Inflammatory macrophage treated with lipopolysaccharide for 1 hour (primary cell): Measurements from ENCODE around the gene MUC5AC.
"Not testable (repeated sequence)": the region's sequence is repeated elsewhere in the genome, so short reads cannot be mapped to it uniquely, and the experiment has no call there.

ENCODE experiments used
- DNase-seq, 2 donors: peaks; one replicate each; pipeline ENCODE4 v3.0.0-alpha.2; 2020 to 2022

The MUC5AC gene

DNA sequence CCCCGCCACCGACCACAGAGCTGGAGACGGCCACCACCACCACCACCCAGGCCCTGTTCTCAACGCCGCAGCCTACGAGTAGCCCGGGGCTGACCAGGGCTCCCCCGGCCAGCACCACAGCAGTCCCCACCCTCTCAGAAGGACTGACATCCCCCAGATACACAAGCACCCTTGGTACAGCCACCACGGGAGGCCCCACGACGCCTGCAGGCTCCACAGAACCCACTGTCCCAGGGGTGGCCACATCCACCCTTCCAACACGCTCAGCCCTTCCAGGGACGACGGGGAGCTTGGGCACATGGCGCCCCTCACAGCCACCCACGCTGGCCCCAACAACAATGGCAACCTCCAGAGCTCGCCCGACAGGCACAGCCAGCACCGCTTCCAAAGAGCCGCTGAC, 84.0 kb downstream of the MUC5AC start:
- no peak for DNase-seq

DNA sequence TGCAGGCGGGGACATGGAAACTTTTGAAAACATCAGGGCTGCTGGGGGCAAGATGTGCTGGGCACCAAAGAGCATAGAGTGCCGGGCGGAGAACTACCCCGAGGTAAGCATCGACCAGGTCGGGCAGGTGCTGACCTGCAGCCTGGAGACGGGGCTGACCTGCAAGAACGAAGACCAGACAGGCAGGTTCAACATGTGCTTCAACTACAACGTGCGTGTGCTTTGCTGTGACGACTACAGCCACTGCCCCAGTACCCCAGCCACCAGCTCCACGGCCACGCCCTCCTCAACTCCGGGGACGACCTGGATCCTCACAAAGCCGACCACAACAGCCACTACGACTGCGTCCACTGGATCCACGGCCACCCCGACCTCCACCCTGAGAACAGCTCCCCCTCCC, 84.5 kb downstream of the MUC5AC start:
- DNase-seq, result no peak

DNA sequence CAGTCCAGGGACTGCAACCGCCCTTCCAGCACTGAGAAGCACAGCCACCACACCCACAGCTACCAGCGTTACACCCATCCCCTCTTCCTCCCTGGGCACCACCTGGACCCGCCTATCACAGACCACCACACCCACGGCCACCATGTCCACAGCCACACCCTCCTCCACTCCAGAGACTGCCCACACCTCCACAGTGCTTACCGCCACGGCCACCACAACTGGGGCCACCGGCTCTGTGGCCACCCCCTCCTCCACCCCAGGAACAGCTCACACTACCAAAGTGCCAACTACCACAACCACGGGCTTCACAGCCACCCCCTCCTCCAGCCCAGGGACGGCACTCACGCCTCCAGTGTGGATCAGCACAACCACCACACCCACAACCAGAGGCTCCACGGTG, 85.0 kb downstream of the MUC5AC start:
- DNase-seq, result not testable (repeated sequence)

DNA sequence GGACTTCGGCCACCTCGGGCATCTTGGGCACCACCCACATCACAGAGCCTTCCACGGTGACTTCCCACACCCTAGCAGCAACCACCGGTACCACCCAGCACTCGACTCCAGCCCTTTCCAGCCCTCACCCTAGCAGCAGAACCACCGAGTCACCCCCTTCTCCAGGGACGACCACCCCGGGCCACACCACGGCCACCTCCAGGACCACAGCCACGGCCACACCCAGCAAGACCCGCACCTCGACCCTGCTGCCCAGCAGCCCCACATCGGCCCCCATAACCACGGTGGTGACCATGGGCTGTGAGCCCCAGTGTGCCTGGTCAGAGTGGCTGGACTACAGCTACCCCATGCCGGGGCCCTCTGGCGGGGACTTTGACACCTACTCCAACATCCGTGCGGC, 85.8 kb downstream of the MUC5AC start:
- not testable (repeated sequence) for DNase-seq

DNA sequence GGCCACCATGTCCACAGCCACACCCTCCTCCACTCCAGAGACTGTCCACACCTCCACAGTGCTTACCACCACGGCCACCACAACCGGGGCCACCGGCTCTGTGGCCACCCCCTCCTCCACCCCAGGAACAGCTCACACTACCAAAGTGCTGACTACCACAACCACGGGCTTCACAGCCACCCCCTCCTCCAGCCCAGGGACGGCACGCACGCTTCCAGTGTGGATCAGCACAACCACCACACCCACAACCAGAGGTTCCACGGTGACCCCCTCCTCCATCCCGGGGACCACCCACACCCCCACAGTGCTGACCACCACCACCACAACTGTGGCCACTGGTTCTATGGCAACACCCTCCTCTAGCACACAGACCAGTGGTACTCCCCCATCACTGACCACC, 86.8 kb downstream of the MUC5AC start:
- not testable (repeated sequence) for DNase-seq

DNA sequence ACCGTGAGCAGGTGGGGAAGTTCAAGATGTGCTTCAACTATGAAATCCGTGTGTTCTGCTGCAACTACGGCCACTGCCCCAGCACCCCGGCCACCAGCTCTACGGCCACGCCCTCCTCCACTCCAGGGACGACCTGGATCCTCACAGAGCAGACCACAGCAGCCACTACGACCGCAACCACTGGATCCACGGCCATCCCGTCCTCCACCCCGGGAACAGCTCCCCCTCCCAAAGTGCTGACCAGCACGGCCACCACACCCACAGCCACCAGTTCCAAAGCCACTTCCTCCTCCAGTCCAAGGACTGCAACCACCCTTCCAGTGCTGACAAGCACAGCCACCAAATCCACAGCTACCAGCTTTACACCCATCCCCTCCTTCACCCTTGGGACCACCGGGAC, 88.0 kb downstream of the MUC5AC start:
- not testable (repeated sequence) for DNase-seq

DNA sequence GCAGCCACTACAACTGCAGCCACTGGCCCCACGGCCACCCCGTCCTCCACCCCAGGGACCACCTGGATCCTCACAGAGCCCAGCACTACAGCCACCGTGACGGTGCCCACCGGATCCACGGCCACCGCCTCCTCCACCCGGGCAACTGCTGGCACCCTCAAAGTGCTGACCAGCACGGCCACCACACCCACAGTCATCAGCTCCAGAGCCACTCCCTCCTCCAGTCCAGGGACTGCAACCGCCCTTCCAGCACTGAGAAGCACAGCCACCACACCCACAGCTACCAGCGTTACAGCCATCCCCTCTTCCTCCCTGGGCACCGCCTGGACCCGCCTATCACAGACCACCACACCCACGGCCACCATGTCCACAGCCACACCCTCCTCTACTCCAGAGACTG, 88.5 kb downstream of the MUC5AC start:
- not testable (repeated sequence) for DNase-seq

DNA sequence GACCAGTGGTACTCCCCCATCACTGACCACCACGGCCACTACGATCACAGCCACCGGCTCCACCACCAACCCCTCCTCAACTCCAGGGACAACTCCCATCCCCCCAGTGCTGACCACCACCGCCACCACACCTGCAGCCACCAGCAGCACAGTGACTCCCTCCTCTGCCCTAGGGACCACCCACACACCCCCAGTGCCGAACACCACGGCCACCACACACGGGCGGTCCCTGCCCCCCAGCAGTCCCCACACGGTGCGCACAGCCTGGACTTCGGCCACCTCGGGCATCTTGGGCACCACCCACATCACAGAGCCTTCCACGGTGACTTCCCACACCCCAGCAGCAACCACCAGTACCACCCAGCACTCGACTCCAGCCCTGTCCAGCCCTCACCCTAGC, 89.3 kb downstream of the MUC5AC start:
- DNase-seq, result not testable (repeated sequence)

DNA sequence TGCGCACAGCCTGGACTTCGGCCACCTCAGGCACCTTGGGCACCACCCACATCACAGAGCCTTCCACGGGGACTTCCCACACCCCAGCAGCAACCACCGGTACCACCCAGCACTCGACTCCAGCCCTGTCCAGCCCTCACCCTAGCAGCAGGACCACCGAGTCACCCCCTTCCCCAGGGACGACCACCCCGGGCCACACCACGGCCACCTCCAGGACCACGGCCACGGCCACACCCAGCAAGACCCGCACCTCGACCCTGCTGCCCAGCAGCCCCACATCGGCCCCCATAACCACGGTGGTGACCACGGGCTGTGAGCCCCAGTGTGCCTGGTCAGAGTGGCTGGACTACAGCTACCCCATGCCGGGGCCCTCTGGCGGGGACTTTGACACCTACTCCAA, 91.2 kb downstream of the MUC5AC start:
- DNase-seq, result not testable (repeated sequence)

DNA sequence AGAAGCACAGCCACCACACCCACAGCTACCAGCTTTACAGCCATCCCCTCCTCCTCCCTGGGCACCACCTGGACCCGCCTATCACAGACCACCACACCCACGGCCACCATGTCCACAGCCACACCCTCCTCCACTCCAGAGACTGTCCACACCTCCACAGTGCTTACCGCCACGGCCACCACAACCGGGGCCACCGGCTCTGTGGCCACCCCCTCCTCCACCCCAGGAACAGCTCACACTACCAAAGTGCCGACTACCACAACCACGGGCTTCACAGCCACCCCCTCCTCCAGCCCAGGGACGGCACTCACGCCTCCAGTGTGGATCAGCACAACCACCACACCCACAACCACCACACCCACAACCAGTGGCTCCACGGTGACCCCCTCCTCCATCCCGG, 92.7 kb downstream of the MUC5AC start:
- not testable (repeated sequence) for DNase-seq
